VCaP (cell line): ENCODE measurements around the gene KLHL15.

Experiments
- H3K27ac ChIP-seq: fragments of 450-650 bp; 2 replicates; pipeline ENCODE4 v1.5.1; 2017
- TF ChIP-seq, protein P1 (sequence below): fragments of 450-650 bp; conservative IDR thresholded peaks from 2 replicates; pipeline ENCODE4 v1.5.1; 2017; ENCODE audit warnings: mild to moderate bottlenecking, moderate library complexity

The KLHL15 gene

DNA sequence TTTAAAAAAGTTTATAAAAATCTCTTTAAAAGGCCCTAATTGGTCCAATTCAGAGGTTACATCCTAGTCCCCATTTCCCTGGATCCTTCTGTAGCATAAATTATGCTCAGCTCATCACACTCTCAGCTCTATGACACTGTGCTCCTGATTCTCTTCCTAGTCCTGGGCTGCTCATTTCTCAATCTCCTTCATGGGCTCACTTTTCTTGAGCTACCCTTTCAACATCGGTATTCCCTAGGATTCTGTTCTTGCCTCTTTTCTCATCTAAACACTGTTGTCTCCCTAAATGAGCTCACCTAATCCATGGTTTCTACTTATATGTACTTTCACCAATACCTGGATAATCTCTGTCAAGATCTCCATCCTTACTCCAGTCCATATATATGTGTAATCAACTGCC, 14.7 kb downstream of the KLHL15 start:
- H3K27ac ChIP-seq = no peak overlapping the region
- TF ChIP-seq, protein P1, sequence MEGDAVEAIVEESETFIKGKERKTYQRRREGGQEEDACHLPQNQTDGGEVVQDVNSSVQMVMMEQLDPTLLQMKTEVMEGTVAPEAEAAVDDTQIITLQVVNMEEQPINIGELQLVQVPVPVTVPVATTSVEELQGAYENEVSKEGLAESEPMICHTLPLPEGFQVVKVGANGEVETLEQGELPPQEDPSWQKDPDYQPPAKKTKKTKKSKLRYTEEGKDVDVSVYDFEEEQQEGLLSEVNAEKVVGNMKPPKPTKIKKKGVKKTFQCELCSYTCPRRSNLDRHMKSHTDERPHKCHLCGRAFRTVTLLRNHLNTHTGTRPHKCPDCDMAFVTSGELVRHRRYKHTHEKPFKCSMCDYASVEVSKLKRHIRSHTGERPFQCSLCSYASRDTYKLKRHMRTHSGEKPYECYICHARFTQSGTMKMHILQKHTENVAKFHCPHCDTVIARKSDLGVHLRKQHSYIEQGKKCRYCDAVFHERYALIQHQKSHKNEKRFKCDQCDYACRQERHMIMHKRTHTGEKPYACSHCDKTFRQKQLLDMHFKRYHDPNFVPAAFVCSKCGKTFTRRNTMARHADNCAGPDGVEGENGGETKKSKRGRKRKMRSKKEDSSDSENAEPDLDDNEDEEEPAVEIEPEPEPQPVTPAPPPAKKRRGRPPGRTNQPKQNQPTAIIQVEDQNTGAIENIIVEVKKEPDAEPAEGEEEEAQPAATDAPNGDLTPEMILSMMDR = no peak

DNA sequence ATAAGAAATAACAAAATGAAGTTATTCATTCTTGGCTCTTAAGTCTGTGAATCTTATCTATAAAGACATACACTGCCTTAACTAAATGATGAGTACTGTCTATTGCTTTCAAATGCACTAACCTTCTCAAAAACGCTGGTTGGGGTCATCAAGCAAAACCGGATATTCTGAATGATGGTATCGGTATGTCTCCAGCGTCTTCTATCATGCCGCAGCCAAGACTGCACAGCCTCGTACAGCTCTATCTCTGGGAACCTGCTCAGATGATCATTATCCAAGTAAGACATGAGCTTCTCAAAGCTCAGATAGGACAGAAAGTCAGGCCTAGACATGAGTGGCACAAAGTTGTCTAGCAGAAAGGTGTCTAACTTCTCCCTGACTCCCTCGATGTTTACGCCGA, 21.1 kb downstream of the KLHL15 start:
- TF ChIP-seq, protein P1 = no peak
- no peak overlapping the region for H3K27ac ChIP-seq

DNA sequence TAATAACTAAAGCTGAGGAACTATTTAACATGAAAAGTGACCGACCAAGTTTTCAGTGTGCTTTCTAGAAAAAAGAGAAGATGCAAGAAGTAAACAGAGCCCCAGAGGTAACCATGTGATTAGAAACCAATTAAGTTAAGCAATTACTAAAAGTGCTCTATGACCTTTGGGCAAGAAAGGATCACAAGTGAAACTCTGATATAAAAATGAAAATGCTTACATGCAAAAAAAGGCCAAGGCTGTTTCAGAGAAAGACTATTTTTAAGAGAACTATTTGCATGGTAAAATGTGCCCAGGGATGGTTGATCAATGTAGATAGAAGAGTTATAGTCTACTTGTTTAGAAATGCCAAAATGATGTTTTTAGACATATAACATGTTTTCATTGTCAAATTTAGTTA, 22.0 kb downstream of the KLHL15 start:
- no peak overlapping the region for H3K27ac ChIP-seq
- TF ChIP-seq, protein P1 = no peak

DNA sequence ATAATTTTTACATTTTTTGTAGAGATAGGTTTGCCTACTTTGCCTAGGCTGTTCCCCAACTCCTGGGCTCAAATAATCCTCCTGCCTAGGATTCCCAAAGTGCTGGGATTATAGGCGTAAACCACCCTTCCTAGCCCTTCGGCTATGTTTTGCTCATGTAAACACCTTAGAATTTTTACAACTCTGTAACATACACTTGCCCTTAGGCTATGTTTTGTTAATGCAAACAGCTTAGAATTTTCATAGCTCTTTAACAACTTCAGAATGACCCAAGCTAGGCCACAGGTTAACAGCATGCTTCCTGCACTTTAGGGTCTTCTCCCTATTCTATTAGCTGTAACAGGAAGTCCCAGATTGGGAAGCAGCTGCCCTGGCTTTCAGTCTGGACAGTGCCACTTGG, 24.2 kb downstream of the KLHL15 start:
- TF ChIP-seq, protein P1 = no peak
- H3K27ac ChIP-seq = peak overlapping the region; percentile 9; the same call in 1 of the 2 replicates

DNA sequence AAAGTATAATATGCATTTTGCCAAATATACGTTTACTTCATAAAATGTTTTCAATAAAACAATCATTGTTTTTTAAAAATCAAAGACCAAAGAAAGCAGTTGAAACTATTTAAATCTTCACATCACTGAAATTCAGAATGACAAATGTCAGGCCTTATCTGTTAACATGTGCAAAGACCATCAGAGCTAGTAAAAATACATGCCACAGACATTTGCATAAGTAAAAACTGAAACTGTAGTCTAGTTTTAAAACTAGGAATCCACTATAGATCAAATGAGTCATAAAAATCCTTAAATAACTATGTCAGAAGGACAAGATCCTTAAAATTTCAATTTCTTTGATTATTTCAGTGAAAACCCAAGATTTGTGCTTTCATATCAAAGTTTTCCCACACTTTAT, 24.8 kb downstream of the KLHL15 start:
- TF ChIP-seq, protein P1 = no peak
- H3K27ac ChIP-seq = no peak overlapping the region

DNA sequence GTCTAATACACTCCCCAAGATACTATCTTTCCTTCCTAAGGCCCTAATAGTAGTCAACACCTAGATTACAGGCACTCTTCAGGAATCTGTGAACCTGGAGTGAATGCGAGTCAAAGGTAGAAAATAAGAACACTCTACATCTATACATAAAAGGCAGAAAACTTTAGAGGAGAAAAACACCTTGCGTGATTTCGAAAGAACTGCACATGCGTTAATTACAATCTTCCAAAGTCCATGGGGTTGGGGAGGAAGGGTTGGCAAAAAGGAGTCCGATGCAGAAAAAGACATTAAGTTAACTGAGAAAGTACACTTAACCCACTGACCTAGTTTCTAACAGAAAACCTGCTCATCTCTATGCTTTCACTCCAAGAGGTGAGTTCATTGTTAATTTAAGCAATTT, 27.3 kb downstream of the KLHL15 start:
- TF ChIP-seq, protein P1 = no peak
- no peak overlapping the region for H3K27ac ChIP-seq

DNA sequence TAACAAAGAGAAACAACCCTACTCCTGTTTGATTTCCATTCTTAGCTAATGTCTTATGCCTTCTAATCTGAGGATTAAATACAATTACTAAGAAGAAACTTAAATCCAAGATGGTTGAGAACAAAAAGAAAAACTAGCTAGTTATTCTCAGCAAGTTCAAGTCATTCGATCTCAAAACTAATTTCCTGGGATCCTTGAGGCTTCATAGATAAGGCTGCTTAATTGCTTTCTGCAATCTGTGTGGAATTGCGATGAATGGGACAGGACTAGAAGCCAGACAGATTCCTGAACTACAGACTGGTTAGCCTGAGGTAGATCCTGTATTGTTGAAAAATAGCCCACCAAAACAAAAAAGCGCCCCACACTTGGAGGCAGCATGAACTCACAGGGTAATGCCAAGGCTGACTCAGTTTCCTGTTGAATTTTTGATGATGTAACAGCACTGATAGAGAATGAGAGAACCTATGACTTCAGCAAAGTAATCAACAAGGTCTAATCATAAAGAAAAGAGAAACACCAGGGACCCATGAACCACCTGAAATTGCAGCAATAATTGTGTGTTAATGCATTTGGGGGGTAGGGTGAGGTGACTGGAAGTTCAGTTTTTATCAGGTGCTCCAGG, 33.9 kb downstream of the KLHL15 start:
- TF ChIP-seq, protein P1 = no peak
- H3K27ac ChIP-seq = no peak overlapping the region
